Measurements from ENCODE around the gene FBN2.

FBN2 gene

DNA sequence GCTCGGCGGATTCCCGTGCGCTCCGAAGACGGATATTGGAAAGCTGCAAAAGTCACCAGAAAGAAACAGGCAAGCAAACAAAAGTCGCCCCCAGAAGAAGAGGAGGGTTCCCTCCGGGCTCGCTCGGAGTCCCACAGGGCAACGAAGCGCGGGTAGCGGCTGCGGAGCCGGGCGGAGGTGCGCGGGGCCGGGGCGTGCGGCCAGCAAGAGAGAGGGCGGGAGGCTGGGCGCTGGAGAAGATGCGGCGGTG, at the start of gene FBN2:
Gene FBN2 (minus strand): TSS at position 246 of the 250 bp plus-strand sequence. CDS start 642 bp downstream, outside the sequence.
- no peak for FAIRE-seq

- no peak for FAIRE-seq
Measured at GRCh38 chr5:128587275-128587674, 49.2 kb upstream of the FBN2 start.

DNA sequence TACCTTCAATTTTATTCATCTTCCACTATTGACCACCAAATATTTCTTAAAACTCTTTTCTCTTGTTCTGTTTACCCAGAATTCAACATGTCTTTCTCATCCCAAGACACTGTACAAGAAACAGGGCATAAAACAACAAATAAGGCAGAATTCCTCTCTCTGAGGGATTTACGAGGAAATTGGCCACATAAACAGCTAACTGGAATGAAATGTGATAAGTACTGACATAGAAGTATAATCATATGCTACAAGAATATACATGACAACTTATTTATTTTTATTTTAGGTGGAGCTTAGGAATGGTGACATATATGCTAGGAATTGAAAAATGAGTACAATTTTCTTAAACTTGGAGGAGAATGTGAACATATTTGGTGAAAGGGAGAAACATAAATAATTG, 48.8 kb upstream of the FBN2 start:
- no peak for FAIRE-seq

DNA sequence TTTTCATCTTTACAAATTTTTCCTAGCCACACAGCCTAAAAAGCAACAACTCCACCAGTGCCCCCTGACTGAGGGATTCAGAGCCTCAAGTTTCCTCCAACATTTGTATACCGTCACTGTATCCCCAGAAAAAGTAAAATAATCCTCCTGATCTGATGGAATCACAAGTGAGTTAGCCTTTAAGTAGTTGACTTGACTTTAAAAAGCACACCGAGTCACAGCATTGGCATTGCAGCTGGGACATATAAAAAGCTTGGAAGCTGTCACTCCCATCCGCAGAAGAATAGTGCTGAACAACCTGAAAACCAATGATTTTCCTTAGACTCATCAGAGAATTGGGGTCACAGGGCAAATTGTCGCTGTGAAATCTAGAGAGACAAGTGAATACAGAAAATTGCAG, 41.6 kb upstream of the FBN2 start:
- no peak for FAIRE-seq

GRCh38 chr5:128579093-128579492, 41.0 kb upstream of the FBN2 start:
- FAIRE-seq: no peak

DNA sequence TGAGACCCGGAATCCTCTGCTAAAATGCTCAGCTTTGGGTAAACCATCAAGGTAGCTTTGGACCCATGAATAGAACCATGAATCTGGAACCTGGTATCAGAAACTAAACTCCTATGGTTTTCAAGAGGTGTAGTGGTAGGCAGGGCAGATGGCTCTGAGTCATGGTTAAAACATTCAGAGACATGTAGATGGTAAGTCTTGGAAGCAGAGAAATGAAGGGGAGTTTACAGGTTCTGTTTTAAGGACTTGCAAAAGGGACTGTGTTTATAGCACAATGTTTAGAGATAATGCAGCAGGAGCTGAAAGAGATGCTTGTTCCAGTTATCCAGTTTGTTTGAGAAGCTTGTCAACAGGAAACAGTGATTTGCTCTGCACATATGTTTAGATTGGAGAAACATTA, 36.0 kb upstream of the FBN2 start:
- FAIRE-seq: no peak

DNA sequence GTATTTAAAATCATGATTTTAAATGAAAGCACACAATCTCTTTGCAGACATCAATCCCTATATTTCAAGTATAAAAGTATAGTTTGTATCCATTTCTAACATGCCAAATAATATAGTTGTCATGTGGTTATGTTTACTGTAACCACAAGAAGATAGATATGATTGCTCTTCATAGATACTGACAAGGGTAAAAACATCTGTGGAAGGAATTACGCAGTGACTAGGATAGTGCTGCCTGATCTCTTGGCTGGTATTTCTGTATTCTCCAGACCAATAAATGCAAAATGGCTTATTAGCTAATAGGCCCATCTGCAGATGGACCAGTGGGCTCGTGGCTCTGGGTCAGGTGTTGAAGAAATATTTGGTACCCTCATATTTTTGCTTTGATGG, 34.9 kb upstream of the FBN2 start:
- no peak for FAIRE-seq

- FAIRE-seq: no peak
Measured at GRCh38 chr5:128572051-128572929, 34.2 kb upstream of the FBN2 start.

- no peak for FAIRE-seq
Measured at GRCh38 chr5:128566178-128566577, 28.1 kb upstream of the FBN2 start.

DNA sequence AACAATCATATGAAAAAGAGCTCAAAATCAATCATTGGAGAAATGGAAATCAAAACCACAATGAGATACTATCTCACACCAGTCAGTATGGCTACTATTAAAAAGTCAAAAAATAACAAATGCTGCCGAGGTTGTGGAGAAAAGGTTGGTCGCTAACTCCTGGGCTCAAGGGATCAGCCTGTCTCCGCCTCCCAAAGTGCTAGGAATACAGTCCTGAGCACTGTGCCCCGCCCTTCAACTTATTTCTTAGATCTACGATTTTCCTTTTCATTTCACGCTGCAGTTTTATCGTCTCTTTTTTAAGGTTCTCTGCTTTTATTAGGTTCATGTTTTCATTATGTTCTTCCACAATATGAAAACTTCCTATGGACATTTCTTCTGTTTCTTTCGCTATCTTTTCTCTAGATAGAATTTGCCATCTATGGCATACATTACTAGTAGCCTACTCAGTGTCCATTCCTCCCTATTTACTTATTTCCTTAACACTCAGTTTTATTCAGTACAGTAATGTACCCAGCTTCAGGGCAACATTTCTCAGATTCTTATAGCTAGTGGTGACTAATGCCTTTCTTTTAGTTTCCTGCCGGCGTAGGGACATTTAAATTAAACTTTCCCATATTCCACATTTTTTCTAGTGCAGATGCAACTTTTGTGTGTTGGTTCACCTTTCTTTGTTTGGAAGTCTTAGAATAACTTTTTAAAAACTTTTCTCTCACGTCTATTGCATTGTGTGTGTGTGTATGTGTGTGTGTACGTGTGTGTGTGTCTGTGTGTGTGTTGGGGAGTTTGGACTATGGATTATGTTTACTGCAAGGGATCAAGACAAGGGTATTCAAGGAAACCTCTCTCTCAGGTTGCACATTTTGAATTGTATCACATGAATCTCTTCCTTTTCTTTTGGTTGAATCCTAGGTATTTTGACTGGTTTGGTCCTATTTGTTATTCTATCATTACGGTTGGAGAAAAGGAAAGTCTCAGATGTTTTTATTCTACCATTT, 21.6 kb upstream of the FBN2 start:
- no peak for FAIRE-seq

DNA sequence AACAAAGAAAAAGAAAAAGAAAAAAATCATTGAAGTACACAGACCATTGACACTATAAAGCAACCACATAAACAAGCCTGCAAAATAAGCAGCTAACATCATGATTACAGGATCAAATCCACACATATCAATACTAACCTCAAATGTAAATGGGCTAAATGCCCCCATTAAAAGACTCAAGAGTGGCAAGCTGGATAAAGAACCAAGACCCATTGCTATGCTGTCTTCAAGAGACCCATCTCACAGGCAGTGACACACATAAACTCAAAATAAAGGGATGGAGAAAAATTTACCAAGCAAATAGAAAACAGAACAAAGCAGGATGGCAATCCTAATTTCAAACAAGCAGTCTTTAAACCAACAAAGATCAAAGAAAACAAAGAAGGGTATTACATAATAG, 15.7 kb upstream of the FBN2 start:
- no peak for FAIRE-seq

DNA sequence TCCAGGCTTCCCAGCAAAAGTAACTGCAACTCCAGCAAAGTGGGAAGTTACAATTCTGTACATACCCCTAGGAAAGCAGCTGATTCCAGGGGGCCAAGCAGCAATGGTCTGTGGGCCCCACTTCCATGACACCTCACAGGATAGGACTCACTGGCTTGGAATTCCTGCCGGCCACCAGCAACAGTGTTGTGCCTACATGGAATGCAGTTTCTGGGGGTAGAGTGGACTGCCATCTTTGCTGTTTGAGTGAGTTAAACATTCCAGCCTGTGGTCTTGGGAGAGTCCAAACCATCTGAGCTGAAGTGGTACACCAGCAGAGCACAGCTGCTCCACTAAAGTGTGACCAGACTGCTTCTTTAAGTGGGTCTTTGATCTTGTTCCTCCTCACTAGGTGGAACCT, 13.4 kb upstream of the FBN2 start:
- FAIRE-seq: no peak

GRCh38 chr5:128549496-128549895, 11.5 kb upstream of the FBN2 start:
- no peak for FAIRE-seq

DNA sequence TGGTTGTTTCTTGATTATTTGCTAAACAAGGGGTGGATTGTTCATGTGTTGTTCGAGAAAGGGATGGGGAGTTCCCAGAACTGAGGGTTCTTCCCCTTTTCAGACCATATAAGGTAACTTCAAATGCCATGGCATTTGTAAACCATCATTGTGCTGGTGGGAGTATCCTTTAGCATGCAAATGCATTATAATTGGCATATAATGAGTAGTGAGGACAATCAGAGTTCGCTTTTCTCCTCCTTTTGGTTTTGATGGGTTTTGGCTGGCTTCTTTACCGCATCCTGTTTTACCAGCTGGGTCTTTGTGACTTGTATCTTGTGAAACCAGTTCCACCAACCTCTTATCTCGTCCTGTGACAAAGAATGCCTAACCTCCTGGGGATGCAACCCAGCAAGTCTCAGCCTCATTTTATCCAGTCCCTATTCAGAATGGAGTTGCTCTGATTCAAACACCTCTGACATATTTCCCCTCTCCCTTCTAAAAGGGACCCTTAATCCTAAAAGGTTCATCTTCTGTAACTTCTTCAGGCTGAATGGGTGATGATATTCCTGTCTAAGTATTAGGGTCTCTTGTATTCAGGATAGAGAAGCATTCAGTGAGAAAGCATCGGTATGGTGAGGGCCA, 8.7 kb upstream of the FBN2 start:
- no peak for FAIRE-seq

DNA sequence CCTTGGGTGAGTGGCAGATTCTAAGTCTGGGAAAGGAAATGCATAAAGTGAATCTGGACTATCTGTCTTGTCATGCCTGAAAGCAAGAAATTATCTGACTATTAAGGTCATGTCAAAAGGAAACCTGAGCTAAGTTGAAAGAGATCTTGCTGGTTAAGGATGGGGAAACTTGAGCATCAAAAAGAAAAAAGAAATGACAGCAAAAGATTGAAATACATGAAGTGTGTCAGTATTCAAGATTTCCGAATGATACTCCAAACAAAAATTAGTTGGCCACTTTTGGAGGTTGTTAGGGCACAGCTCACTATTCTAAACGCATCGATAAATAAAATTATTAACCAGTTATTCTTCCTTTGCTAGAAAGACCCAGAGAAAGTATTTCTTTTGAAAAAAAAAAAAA, 3.3 kb upstream of the FBN2 start:
- FAIRE-seq: no peak

GRCh38 chr5:128539038-128539429, 989 bp upstream of the FBN2 start:
- no peak for FAIRE-seq

GRCh38 chr5:128538250-128539037, 399 bp upstream of the FBN2 start:
- FAIRE-seq: no peak

GRCh38 chr5:128537221-128537999, 635 bp downstream of the FBN2 start:
- no peak for FAIRE-seq

DNA sequence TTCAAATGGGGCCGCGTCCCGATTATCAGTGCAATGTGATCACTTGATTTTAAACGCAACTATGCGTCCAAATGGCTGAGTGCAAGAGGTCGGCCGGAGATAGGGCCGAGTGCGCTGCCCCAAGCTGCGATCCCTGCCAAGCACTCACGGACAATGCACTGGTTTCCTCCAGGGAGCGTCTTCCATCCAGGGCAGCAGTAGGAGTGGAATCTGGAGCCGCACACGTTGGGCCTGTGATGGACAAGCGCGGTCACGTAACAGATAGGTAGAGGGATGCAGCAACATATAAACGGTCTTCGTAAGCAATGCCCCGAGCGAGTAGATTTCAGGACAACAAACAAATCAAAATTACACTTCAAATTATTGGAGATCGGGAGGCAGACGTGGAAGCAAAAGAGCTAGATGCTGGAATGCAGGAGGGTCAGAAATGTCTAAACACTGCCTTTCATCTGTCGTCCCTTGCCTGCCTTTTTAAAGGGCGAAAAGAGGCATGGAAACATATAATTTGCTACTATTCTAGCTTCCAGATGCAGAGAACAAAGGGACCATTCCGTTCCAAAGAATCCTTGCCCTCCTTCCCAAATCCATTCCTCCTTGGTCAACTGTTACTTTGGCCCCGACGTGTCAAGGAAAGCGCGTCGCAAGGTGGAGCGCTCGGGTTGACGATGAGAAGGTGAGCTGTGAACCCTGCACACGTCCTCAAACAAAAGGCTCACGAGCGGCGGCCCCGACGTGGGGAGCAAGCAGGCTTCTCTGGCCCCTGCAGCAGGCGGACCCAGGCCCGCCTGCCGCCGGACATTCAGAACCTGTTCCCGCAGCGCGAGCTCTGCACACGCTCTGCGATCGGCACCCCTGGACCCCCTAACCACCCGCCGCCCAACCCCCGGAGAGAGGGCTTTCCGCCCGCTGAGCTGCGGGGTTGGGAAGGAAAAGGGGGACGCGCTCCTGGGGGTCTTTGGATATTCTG, 1.5 kb downstream of the FBN2 start:
- no peak for FAIRE-seq

GRCh38 chr5:128535251-128535650, 2.8 kb downstream of the FBN2 start:
- no peak for FAIRE-seq

- FAIRE-seq: no peak
Measured at GRCh38 chr5:128534726-128535125, 3.3 kb downstream of the FBN2 start.

Data from TTC549 (cell line).